K562 (cell line): ENCODE data around the gene FAM200A. TPM values are rescaled to one million over a fixed set of nuclear protein-coding genes. Genes with fewer than 3 reads are reported as not detected.

Experiments
- ARID3A ChIP-seq: IDR thresholded peaks from 2 replicates; pipeline ENCODE4 v1.6.1; 2012; ENCODE audit warnings: low read depth, low read length, improper control_type of control experiment, borderline replicate concordance
- ELF4 ChIP-seq: fragments of 450-650 bp; formaldehyde crosslinking; IDR thresholded peaks from 2 replicates; pipeline ENCODE4 v1.4.0; 2022; ENCODE audit warnings: missing genetic modification characterization
- GATAD2A ChIP-seq: fragments of 450-650 bp; IDR thresholded peaks from 2 replicates; pipeline ENCODE4 v1.6.1; 2017
- HDAC6 ChIP-seq: IDR thresholded peaks from 2 replicates; pipeline ENCODE4 v1.6.1; 2012; ENCODE audit warnings: low read depth, mild to moderate bottlenecking, control low read depth, inconsistent platforms, low read length, moderate library complexity
- HMG20B ChIP-seq: fragments of 250-450 bp; sonication (Bioruptor Pico); IDR thresholded peaks from 2 replicates; pipeline ENCODE4 v1.5.0; 2021; ENCODE audit warnings: mild to moderate bottlenecking
- ILK ChIP-seq: fragments of 450-650 bp; IDR thresholded peaks from 2 replicates; pipeline ENCODE4 v1.6.1; 2016; ENCODE audit warnings: missing genetic modification characterization, low read depth, mild to moderate bottlenecking, missing compliant biosample characterization, moderate library complexity, borderline replicate concordance
- RBM34 ChIP-seq: fragments of 200-400 bp; formaldehyde crosslinking; IDR thresholded peaks from 2 replicates; pipeline ENCODE4 v1.6.1; 2018; ENCODE audit warnings: low read length, borderline replicate concordance; ENCODE audit not compliant: insufficient read depth
- SOX6 ChIP-seq: fragments of 450-650 bp; IDR thresholded peaks from 2 replicates; pipeline ENCODE4 v1.6.1; 2014; ENCODE audit warnings: mild to moderate bottlenecking
- SREBF2 ChIP-seq: sonication (generic); formaldehyde crosslinking; IDR thresholded peaks from 2 replicates; pipeline ENCODE4 v1.4.0; 2020; ENCODE audit warnings: mild to moderate bottlenecking, missing genetic modification reagents
- TEAD4 ChIP-seq, 2 experiments: sonication (generic) in 1 of 2; formaldehyde crosslinking in 1 of 2; IDR thresholded peaks; 2 replicates each; pipeline versions ENCODE4 v1.6.1 to v1.8.0; 2012 to 2022; ENCODE audit warnings: borderline replicate concordance in 1 of 2, inconsistent platforms in 1 of 2, low read length in 1 of 2, mild to moderate bottlenecking in 1 of 2, missing genetic modification reagents in 1 of 2
- ZFP1 ChIP-seq: fragments of 450-650 bp; formaldehyde crosslinking; IDR thresholded peaks from 2 replicates; pipeline ENCODE4 v1.4.0; 2020; ENCODE audit warnings: mild to moderate bottlenecking, mixed read lengths
- ZNF609 ChIP-seq: sonication (generic); formaldehyde crosslinking; IDR thresholded peaks from 2 replicates; pipeline ENCODE4 v1.8.1; 2023; ENCODE audit warnings: missing genetic modification reagents, mild to moderate bottlenecking, borderline replicate concordance
- ZNF695 ChIP-seq: fragments of 450-650 bp; formaldehyde crosslinking; IDR thresholded peaks from 2 replicates; pipeline ENCODE4 v1.4.0; 2020; ENCODE audit warnings: mild to moderate bottlenecking, moderate library complexity
- ZNF740 ChIP-seq, 3 experiments: fragments of 200-800 bp in 1 of 3; sonication (Bioruptor generic) in 1 of 3; sonication (generic) in 1 of 3; formaldehyde crosslinking in 1 of 3; IDR thresholded peaks; 2 replicates each; pipeline versions ENCODE4 v1.6.1 to v1.8.0; 2016 to 2022; ENCODE audit warnings: mild to moderate bottlenecking in 2 of 3, missing compliant biosample characterization in 2 of 3, missing genetic modification characterization in 2 of 3, missing genetic modification reagents in 1 of 3
- ZNF778 ChIP-seq: fragments of 450-650 bp; formaldehyde crosslinking; IDR thresholded peaks from 2 replicates; pipeline ENCODE4 v1.4.0; 2020; ENCODE audit warnings: mild to moderate bottlenecking, moderate library complexity
- polyA plus RNA-seq, 8 experiments: library from polyadenylated mRNA; depleted of rRNA in 4 of 8; stranded (reverse) in 5 of 8; unstranded in 3 of 8; fragments of >200 nt; fragmentation: Nextera tagmentation in 2 of 8; fragmentation: Illumina TruSeq in 1 of 8; extraction: Ambion mirVana in 2 of 8; extraction: Trizol in 1 of 8; gene quantifications; 2 replicates each; pipeline versions ENCODE4 v1.2.1 to v1.2.3, GENCODE V29; 2011 to 2014; ENCODE audit warnings: inconsistent platforms in 1 of 8, missing spikeins in 1 of 8
- total RNA-seq, 7 experiments: library from RNA; depleted of rRNA in 6 of 7; stranded (reverse); fragments of >200 nt in 6 of 7; fragmentation: Illumina TruSeq in 2 of 7; extraction: Trizol in 2 of 7; gene quantifications; 2 replicates each; pipeline versions ENCODE4 v1.2.1 to v1.2.3, GENCODE V29; 2011 to 2021; ENCODE audit warnings: low replicate concordance in 1 of 7

Gene FAM200A
- total and polyA plus RNA-seq, 9 of the 15 experiments (the other 6 are each of a cell fraction or from before 2014, with no cell fraction given) = 3.3 to 11.2 (median 8.3) TPM

- TF ChIP-seq ELF4 (CRISPR knock-in tag) (no peak), ZNF740 (CRISPR knock-in tag; IDR thresholded peaks at IDR 0.05) (peak; percentile 18), ZNF740 (tag; IDR thresholded peaks at IDR 0.05) (no peak), HMG20B (CRISPR knock-in tag) (no peak), ZFP1 (CRISPR knock-in tag) (no peak), ZNF609 (no peak), ZNF695 (0 out of 2 replicates have a peak, but pooled peaks have one; percentile 5), GATAD2A (no peak), ARID3A (peak; percentile 35; the same call in 1 of the 2 replicates), ILK (tag) (no peak), ZNF778 (CRISPR knock-in tag) (no peak), SREBF2 (CRISPR knock-in tag) (no peak), SOX6 (peak; percentile 71), HDAC6 (no peak), TEAD4 (IDR thresholded peaks at IDR 0.05; ENCODE audit: low read length) (peak; percentile 20; the same call in 1 of the 2 replicates), TEAD4 (CRISPR knock-in tag; IDR thresholded peaks at IDR 0.05; ENCODE audit: borderline replicate concordance) (no peak), RBM34 (no peak)
Measured at GRCh38 chr7:99499721-99500636, 51.9 kb downstream of the FAM200A start, which contains the start of gene ZNF394 (continued).
